HFF-Myc (cell line): ENCODE data around the gene TXLNA.
"Not testable (repeated sequence)": the region's sequence is repeated elsewhere in the genome, so short reads cannot be mapped to it uniquely, and the experiment has no call there.

ENCODE experiments used
- DNase-seq: peaks from one replicate; pipeline ENCODE4 v3.0.0-alpha.2; 2011; ENCODE audit warnings: low read depth; ENCODE audit errors: extremely low read depth
- H3K4me3 ChIP-seq: replicated peaks from 2 replicates; pipeline ENCODE4 v1.5.1; 2011; ENCODE audit warnings: low read depth, mild to moderate bottlenecking, control low read depth, low read length
- TF ChIP-seq, protein P1 (sequence below): IDR thresholded peaks from 2 replicates; pipeline ENCODE4 v1.5.1; 2012; ENCODE audit warnings: mild to moderate bottlenecking, low read depth, low read length, control low read depth; ENCODE audit errors: missing control alignments

Gene TXLNA

DNA sequence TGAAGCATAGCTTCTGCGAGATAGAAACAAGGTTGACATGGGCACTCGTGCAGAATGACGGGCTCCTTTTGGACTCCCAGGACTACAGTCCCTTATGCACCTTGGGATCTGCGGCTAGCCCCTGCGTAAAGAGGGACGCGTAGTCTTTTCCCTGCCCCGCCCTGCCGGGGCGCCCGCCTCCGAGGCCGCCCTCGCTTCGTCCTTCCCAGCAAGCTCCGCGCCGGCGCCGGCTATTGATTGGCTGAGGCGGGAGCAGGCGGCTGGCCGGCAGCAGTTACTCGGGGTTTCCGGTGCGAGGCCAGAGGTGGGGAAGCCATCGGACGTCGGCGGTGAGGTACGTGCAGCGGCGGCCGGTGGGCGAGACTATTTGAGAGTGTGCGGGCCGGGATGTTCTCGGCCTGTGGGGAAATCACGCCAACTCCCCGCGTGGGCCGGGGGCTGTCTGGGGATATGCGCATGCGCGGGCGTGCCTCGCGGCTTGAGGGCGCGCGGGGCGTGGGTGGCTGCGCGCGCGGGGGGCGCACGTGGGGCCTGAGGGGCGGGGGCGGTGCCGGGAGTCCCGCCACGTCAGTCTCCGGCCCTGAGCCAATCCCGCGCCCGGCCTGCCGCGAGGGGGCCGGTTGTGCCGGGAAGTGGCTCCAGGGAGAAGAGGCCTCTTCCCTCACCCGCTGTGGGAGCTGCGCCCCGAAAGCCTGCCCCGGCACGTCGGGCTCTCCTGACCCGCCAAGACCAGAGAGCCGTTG is at the start of gene TXLNA:
Gene TXLNA (plus strand): TSS at position 233 of the 743 bp plus-strand sequence. CDS start 671 bp downstream, outside the sequence.
- peak within 1 kb of the TSS; percentile 86 for H3K4me3 ChIP-seq
- DNase-seq = no peak
- TF ChIP-seq, protein P1, sequence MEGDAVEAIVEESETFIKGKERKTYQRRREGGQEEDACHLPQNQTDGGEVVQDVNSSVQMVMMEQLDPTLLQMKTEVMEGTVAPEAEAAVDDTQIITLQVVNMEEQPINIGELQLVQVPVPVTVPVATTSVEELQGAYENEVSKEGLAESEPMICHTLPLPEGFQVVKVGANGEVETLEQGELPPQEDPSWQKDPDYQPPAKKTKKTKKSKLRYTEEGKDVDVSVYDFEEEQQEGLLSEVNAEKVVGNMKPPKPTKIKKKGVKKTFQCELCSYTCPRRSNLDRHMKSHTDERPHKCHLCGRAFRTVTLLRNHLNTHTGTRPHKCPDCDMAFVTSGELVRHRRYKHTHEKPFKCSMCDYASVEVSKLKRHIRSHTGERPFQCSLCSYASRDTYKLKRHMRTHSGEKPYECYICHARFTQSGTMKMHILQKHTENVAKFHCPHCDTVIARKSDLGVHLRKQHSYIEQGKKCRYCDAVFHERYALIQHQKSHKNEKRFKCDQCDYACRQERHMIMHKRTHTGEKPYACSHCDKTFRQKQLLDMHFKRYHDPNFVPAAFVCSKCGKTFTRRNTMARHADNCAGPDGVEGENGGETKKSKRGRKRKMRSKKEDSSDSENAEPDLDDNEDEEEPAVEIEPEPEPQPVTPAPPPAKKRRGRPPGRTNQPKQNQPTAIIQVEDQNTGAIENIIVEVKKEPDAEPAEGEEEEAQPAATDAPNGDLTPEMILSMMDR = peak; percentile 6

DNA sequence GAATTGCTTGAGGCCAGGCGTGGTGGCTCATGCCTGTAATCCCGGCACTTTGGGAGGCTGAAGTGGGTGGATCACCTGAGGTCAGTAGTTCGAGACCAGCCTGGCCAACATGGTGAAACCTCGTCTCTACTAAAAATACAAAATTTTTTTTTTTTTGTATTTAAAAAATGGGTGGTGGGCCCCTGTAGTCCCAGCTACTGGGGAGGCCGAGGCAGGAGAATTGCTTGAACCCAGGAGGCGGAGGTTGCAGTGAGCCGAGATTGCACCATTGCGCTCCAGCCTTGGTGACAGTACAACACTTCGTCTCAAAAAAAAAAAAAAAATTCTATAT is 45.6 kb upstream of the TXLNA start:
- DNase-seq, H3K4me3 ChIP-seq: not testable (repeated sequence)

DNA sequence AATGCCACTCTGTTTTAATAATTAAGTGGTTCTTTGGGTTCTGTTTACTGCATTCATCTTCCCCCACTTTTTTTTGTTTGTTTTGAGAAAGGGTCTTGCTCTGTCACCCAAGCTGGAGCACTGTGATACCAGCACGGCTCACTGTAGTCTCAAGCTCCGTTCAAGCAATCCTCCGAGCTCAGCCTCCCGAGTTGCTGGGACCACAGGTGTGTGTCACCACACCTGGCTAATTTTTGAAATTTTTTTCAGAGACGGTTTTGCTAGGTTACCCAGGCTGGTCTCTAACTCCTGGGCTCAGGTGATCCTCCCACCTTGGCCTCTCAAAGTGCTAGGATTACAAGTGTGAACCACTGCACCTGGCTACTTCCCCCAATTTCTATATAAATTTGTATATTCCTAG is 42.4 kb upstream of the TXLNA start:
- no peak for DNase-seq
- no peak overlapping the region for H3K4me3 ChIP-seq
- TF ChIP-seq, protein P1 = no peak

DNA sequence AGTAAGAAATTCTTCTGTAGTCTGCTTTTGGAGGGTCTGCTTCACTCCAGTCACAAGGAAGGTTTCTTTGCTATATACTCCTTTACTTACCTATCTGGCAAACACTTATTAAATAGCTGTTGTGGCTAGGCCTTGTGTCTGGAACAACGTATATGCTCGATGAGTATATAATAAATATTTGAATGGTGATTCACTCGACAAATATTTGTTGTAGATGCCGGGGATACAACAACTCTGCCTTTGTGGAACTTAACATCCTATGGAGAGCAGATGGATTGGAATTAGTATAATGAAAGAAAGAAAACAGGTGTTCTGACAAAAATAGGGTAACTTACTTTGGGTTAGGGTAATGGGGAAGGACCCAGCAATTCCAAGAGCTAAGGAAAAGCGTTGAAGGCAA is 40.5 kb upstream of the TXLNA start:
- TF ChIP-seq, protein P1 = no peak
- peak; percentile 29 for DNase-seq
- no peak overlapping the region for H3K4me3 ChIP-seq

DNA sequence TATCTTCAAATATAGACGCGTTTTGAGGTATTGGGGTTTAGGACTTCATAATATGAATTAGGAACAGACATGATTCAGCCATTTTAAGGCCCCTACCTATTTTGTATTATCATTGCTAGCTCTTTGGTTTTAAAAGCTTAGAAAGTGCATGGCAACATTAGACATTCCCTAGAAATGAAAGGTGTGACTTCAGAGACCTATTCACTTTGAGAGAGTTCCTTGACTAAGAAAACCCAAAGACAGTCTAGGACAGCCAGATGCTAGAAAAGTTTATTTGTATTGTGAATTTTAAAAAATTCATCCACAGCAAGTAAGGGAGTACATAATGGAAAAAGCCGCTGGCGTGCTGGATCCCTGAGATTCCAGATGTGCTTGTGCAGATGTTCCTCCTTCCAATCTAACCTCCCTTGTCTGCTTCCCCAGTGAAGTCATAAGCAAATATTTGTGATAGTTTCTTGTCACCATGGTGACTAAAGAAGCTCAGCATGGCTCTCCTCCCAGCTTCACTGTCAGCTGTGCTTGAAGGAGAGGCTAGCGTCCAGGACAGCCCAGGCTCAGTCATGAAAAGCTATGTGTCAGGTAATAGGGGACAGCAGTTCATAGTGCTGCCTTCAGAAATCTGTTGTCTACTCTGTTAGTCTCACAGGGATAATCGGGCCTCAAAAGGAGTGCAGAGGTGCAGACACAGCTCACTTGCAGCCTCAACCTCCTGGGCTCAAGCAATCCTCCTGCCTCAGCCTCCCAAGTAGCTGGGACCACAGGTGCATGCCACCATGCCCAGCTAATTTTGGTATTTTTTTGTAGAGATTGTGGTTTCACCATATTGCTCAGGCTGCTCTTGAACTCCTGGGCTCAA is 36.8 kb upstream of the TXLNA start:
- TF ChIP-seq, protein P1 = no peak
- H3K4me3 ChIP-seq = no peak overlapping the region
- peak; percentile 74 for DNase-seq

DNA sequence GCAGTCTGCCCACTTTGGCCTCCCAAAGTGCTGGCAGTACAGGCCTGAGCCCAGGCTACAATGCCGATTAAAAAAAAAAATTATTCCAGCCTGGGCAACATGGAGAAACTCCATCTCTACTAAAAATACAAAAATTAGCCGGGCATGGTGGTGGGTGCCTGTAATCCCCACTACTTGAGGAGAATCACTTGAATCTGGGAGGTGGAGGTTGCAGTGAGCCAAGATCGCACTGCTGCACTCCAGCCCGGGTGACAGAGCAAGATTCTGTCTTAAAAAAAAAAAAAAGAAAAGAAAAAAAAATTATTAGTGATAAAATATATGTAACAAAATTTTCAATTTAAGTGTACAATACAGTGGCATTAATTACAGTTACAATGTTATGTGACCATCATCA is 36.2 kb upstream of the TXLNA start:
- not testable (repeated sequence) for DNase-seq

DNA sequence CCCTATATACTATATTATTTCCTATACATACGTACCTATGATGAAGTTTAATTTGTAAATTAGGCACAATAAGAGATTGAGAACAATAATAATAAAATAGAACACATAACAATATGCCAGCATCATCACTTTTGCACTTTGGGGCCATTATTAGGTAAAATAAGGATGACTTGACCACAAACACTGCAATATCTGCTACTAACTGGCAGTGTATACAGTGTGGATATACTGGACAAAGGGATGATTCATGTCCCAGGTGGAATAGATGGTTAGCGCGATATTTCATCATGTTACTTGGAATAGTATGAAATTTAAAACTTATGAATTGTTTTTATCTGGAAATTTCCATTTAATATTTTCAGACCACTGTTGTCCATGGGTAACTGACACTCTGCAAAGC is 35.4 kb upstream of the TXLNA start:
- no peak for DNase-seq
- no peak overlapping the region for H3K4me3 ChIP-seq
- TF ChIP-seq, protein P1 = no peak

More for the DNA sequence above, 36.2 kb upstream of the TXLNA start:
- H3K4me3 ChIP-seq = not testable (repeated sequence)

DNA sequence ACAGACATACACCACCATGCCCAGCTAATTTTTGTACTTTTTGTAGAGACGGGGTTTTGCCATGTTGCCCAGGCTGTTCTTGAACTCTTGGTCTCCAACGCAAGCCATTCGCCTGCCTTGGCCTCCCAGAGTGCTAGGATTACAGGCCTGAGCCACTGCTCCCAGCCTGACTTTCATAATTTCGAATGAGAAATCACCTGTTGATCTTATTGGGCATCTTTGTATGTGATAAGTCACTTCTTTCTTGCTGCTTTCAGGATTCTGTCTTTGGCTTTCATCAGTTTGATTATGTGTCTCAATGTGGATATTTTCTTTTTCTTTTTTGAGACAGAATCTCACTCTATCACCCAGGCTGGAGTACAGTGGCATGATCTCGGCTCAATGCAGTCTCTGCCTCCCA is 31.7 kb upstream of the TXLNA start:
- not testable (repeated sequence) for H3K4me3 ChIP-seq, DNase-seq
